Measurements from ENCODE around the gene ERCC6L2.

The ERCC6L2 gene

GRCh38 chr9:95890594-95890993, 15.1 kb downstream of the ERCC6L2 start:
- H3K9me3 ChIP-seq (ENCODE audit: insufficient read depth, low read length) = no peaks in the 10 kb centered on the region
- no peak overlapping the region for H3K4me2 ChIP-seq (ENCODE audit: low read depth, low read length, poor library complexity, severe bottlenecking)
- no peaks in the 10 kb centered on the region for H4K20me1 ChIP-seq (ENCODE audit: low read depth, low read length)
- H3K27ac ChIP-seq (ENCODE audit: low read depth, low read length) = no peak overlapping the region
- H3K9ac ChIP-seq (ENCODE audit: low read length) = no peak overlapping the region
- H3K36me3 ChIP-seq (ENCODE audit: low read length) = peaks cover 17% of the 10 kb centered on the region
- peaks cover 4% of the 10 kb centered on the region; the same call in 1 of the 2 replicates for H3F3A ChIP-seq (ENCODE audit: insufficient read depth)
- H3K4me3 ChIP-seq (ENCODE audit: insufficient read depth, low read length, poor library complexity, severe bottlenecking) = no peak overlapping the region
- H3K27me3 ChIP-seq (ENCODE audit: low read length) = no peaks in the 10 kb centered on the region
- H3K79me2 ChIP-seq (ENCODE audit: insufficient read depth, low read length) = peaks cover 51% of the 10 kb centered on the region
- no peak overlapping the region for H2AFZ ChIP-seq (ENCODE audit: low read depth, low read length, severe bottlenecking)
- no peaks in the 10 kb centered on the region for H3K9me2 ChIP-seq (replicated peaks; ENCODE audit: insufficient read depth, low read length)
- TF ChIP-seq CTCF (IDR thresholded peaks at IDR 0.05; ENCODE audit: insufficient read depth, low read length, poor library complexity, severe bottlenecking) = no peak
- TF ChIP-seq EZH2phosphoT487 (conservative IDR thresholded peaks at IDR 0.05; ENCODE audit: low read length) = no peak

- no peak for TF ChIP-seq EZH2phosphoT487 (conservative IDR thresholded peaks at IDR 0.05; ENCODE audit: low read length)
- no peak for TF ChIP-seq CTCF (IDR thresholded peaks at IDR 0.05; ENCODE audit: insufficient read depth, low read length, poor library complexity, severe bottlenecking)
Measured at GRCh38 chr9:95891067-95891671, 15.7 kb downstream of the ERCC6L2 start.

GRCh38 chr9:95892690-95893089, 17.2 kb downstream of the ERCC6L2 start:
- H3K79me2 ChIP-seq (ENCODE audit: insufficient read depth, low read length) = peaks cover 52% of the 10 kb centered on the region
- no peaks in the 10 kb centered on the region for H3K9me2 ChIP-seq (replicated peaks; ENCODE audit: insufficient read depth, low read length)
- TF ChIP-seq CTCF (IDR thresholded peaks at IDR 0.05; ENCODE audit: insufficient read depth, low read length, poor library complexity, severe bottlenecking) = no peak
- TF ChIP-seq EZH2phosphoT487 (conservative IDR thresholded peaks at IDR 0.05; ENCODE audit: low read length) = no peak
- H2AFZ ChIP-seq (ENCODE audit: low read depth, low read length, severe bottlenecking) = no peak overlapping the region
- no peak overlapping the region for H3K4me2 ChIP-seq (ENCODE audit: low read depth, low read length, poor library complexity, severe bottlenecking)
- H3K36me3 ChIP-seq (ENCODE audit: low read length) = peaks cover 17% of the 10 kb centered on the region
- no peaks in the 10 kb centered on the region for H3K27me3 ChIP-seq (ENCODE audit: low read length)
- H3K9ac ChIP-seq (ENCODE audit: low read length) = no peak overlapping the region
- H3K27ac ChIP-seq (ENCODE audit: low read depth, low read length) = no peak overlapping the region
- no peaks in the 10 kb centered on the region for H4K20me1 ChIP-seq (ENCODE audit: low read depth, low read length)
- H3K9me3 ChIP-seq (ENCODE audit: insufficient read depth, low read length) = no peaks in the 10 kb centered on the region
- H3K4me3 ChIP-seq (ENCODE audit: insufficient read depth, low read length, poor library complexity, severe bottlenecking) = no peak overlapping the region
- H3F3A ChIP-seq (ENCODE audit: insufficient read depth) = peaks cover 4% of the 10 kb centered on the region; the same call in 1 of the 2 replicates

More at GRCh38 chr9:95891067-95891671, 15.7 kb downstream of the ERCC6L2 start:
- H3K9me2 ChIP-seq (replicated peaks; ENCODE audit: insufficient read depth, low read length) = no peaks in the 10 kb centered on the region
- H2AFZ ChIP-seq (ENCODE audit: low read depth, low read length, severe bottlenecking) = no peak overlapping the region
- H4K20me1 ChIP-seq (ENCODE audit: low read depth, low read length) = no peaks in the 10 kb centered on the region
- H3K36me3 ChIP-seq (ENCODE audit: low read length) = peaks cover 17% of the 10 kb centered on the region
- H3K79me2 ChIP-seq (ENCODE audit: insufficient read depth, low read length) = peaks cover 55% of the 10 kb centered on the region
- no peak overlapping the region for H3K4me3 ChIP-seq (ENCODE audit: insufficient read depth, low read length, poor library complexity, severe bottlenecking)
- no peaks in the 10 kb centered on the region for H3K27me3 ChIP-seq (ENCODE audit: low read length)
- no peaks in the 10 kb centered on the region for H3K9me3 ChIP-seq (ENCODE audit: insufficient read depth, low read length)
- no peak overlapping the region for H3K27ac ChIP-seq (ENCODE audit: low read depth, low read length)
- no peak overlapping the region for H3K4me2 ChIP-seq (ENCODE audit: low read depth, low read length, poor library complexity, severe bottlenecking)
- peaks cover 4% of the 10 kb centered on the region; the same call in 1 of the 2 replicates for H3F3A ChIP-seq (ENCODE audit: insufficient read depth)
- H3K9ac ChIP-seq (ENCODE audit: low read length) = no peak overlapping the region

Measured in SU-DHL-6 (cell line).